Glomerular visceral epithelial cell (primary cell): ENCODE measurements around the gene HOXB5.

ENCODE experiments used
- DNase-seq: peaks from one replicate; pipeline ENCODE4 v3.0.0-alpha.2; 2016; ENCODE audit errors: extremely low spot score

HOXB5 gene

DNA sequence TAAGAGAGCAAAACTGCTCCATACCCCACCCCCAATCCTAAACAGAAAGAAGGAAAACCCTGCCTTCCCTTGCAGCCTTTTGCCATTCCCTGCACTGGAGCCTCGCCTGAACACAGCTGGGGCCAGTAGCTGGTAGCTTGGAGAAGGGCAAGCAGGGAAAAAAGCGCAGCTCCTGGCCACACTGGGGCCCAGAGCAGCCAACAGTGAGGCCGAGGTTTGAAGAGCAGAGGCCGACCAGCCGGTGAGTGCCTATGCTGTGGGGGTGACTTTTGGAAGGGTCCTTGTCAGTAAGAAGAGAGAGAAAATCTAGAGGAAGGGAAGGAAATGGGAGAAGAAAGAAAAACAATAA lies 35.8 kb upstream of the HOXB5 start:
- no peak for DNase-seq

DNA sequence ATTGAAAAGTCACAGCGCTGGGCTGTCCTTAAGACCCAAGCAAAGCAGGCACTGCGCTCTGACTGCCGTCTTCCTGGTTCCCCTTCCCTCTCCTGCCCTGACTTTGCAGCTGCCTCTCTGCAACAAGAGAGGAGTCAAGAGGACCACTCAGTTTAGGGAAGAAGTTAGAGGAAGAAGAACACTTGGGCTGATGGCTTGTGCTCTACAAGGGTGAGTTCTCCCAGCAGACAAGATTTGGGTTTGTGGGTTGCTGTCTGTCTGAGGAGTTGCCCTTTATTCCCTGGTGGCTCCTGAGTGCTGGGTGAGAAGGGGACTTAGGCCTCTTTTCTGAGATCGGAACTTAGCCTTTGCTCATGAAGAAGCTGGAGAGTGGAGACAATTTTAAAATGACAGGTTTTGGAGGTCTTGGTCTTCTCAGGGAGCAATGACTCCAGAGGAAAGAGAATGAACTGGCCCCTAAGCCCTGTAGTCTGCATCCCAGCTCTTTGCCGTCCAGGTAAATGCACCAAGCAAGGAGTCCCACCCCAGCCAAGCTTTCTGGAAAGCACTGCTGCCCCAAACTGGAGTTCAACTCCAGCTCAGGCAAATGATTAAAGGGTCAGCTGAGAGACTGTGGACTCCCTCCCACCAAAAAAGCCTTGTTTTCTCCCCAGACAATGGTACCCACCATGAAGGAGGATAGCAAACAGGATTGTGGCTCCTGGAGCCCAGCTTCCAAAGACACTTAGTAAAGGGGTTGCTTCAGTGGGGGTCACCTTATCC lies 35.3 kb upstream of the HOXB5 start:
- DNase-seq = no peak

DNA sequence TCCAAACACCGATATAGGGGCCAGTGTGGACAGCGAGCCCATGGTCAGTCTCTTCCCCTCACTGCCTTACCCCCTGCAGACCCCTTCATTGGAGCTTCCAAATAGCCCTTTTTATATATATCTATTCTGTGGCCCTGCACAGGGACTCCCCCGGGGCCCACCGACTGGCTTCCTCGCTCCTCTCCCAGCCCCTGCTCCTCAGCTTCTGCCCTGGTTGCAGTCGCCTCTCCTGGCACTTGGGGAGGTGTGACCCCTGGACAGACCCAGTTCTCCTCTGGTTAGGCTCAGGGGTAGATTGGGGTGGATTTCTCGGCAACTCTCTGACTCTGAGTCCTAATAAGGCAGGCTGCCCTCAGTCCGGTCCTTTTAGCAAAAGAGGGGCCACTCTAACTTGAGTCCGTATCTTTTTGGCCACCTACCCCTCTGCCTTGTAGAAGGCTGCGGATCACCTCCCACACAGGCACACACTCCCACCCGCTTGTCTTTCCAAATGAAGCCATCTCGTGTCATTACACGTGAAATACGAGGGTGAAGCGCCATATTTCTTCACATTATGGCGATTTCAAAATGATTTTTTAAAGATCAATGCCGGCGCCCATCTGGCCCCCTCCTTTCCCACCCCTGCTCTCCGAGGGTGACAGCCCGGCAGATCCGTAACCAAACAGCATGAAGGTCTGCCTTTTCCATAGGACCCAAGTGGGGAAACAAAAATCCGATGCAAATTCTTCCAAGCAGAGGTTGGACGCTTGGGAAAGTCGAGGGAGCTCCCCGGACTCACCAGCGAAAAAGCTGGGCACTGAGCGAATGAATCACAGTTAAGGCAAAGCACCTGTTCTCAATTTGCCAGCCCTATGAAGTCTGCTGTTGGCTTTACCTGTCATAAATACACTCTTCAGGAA lies 34.3 kb upstream of the HOXB5 start:
- DNase-seq = no peak

DNA sequence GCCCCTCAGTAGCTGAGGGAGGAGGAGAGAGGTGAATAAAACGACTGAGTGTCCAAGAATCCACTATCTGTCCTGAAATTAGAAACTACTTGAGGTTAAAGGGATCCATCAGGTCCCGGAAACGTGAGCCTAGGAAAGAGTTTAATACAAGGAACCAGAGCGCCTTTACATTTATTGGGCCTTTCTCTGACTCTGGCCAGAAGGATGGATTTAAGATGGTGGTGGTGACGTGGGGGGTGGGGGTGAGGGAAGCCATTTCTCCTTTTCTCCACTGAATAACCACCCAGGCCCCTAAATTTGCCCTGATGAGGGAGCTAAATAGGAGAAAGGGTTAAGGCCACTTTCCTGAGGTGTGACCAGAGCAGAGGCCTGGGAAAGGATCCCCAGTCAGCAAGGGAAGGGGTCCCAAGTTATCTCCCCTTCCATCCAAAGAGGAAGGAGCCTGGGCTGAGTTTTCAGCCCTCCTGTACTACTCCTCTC lies 33.6 kb upstream of the HOXB5 start:
- DNase-seq = no peak

DNA sequence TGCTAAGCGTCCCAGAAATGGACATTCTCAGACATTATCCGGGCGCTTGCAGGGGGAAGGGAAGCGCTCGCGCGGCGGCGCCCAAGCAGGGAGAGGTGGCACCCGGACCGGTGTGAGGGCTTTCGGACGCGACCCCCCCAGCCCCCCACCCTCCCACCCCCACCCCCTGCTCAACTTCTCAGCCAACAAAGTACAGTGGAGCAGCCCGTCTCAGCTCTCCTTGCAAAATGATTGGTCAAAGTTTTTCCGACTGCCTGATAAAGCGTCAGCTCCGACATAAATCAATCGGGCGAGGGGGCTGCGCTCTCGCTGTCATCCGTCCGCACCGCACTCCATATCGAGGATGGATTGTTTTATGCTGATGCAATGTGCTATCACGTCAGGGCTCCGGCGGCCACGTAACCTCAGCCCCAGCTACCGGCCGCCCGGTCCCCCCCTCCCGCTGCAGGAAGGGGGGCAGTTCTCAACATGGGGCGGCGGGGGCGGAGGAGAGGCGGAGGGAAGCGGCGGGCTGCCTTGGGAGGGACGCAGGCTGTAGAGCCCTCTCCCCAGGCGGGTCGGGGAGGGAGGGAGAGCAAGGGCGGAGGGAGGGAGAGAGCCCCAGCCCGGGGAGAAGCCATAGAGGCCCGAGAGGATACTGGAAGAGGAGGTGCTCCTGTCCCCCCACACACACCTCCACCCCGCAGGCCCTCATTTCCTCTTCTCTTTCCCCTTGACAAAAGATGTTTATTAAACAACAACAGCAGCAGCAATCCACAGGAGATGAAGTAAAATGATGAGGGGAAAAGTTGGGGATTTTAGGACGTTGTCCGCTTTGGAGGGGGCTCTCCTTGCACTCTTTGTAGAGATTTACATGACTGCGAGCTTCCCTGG lies 32.9 kb upstream of the HOXB5 start, which contains the start of gene HOXB9:
HOXB9 (minus strand) TSS at position 114 of the 873 bp plus-strand sequence; CDS start at position 25, 89 bp downstream.
- peak; percentile 96 for DNase-seq

DNA sequence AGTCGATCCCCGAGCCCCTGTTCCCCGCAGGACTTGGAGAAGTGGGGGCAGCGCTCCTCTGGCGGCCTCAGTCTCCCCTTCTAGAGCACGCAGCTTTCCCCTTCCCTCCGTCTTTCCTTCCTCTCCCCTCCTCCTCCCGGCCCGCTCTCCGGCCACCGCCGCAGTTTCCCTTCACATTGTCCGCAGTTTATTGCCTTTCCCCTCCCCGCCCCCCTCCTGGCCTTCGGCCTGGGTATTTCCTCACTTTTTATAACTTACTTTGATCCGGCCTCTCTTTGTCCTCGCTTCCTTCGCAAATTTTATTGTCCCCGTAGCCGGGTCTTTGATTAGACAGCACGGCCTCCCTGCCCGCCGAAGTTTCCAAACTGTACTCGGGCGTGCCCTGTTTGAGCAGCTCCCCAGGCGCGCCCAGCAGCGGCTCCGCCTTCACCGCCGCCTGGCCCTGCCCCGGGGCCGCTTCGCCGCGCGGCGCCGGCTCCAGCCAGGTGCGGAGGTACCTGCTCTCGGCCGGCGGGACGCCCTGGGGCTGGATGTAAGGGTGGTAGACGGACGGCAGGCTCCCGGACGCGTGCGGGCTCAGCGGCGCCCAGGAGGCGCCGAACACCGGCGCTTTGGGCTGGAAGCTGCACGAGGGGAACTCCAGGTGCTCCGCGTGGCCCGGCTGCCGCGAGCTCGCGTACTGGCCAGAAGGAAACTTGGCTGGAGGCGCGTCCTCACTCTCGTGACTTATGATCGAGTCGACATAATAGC lies 32.1 kb upstream of the HOXB5 start:
- DNase-seq = peak; percentile 74

DNA sequence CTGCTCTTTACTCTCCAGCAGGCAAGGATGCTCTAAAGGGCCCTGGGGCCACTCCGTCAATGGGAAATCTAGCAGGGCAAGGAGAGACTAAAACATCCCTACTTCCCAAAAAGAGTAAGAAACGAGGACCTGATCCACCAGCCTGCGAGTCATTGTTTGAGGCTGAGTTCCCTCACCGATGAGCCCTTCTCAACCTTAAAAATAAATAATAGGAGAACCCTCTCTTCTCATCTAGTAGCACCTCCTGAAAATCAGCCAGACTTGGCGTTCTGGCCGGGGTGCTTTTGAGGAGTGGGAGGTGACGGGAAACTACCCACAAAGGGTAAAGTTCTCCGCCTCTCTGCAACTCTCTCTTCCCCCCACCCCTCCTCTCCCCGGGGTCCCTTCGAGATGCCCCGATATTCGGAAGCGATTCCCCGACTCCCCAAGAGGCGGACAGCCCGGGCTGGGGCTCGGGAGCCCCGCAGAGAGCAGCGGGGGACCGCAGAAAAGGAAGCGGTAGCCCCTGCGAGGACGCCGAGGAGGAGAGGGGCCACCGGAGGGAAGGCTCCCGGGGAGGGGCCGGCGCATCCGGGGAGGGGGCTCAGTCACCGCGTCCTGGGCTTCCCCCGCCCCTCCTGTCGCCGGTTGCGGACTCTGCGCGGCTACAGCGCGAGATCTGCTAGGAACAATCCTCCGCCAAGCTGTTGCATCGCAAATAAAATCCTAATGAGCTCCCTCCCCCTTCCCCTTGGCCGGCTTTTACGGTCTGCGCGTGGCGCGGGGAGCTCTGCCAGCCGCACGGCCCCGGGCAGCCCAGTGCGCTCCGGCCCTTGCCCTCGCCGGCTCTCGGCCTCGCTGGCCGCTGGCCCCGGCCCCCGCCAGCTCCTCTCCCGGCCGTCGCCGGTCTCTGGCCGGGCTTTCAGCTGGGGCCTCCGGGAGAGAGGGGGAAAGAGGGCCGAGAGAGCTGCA lies 31.2 kb upstream of the HOXB5 start:
- DNase-seq = peak; percentile 56

DNA sequence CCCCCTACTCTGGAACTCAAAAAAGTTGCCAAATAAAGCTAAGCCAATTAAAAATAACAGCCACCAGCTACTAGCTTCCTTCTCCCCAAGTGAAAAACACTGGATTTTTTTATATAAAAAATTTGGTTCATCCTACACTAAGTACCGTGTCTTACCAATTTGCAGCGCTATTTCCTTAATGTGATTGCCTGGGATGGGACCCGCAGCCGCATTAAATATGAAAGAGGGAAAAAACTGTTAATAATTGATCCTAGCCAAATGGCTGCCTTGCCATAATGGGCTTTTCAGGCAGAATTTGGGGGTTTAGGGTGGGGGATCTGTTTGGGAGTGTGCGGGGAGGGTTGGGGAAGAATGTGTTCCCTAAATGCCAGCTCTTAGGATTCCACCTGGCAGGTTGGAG lies 30.5 kb upstream of the HOXB5 start:
- DNase-seq = no peak

DNA sequence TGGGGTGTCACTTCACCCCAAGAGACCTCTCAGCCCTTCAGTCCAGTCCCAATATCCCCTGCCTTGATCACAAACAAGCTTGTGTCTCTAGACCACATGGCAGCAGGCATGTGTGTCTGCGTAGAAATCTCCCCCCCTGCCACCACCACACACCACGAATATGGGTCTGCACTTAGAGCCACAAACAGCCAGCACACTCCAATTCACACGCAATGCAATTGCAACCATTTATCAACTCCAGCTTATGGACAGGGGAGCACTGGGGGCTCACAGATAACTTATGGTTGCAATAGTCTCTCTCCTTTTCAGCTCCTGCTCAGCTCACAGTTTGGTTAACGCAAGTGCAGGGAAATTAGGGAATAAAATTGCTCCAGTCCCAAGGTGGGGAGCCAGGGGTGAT lies 30.0 kb upstream of the HOXB5 start:
- no peak for DNase-seq

DNA sequence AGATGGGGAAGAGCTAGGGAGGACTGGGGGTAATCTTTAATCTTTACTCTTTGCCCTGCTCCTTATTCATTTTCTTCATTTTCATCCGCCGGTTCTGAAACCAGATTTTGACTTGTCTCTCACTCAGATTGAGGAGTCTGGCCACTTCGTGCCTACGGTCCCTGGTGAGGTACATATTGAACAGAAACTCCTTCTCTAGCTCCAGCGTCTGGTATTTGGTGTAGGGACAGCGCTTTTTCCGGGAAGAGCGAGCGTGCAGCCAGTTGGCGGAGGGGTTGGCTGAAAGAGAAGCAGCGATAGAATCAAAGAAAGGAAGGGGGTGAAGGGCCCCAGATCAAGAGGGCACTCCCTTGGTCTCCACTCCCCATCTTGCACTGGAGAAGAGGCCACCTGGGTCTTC lies 29.3 kb upstream of the HOXB5 start:
- no peak for DNase-seq

DNA sequence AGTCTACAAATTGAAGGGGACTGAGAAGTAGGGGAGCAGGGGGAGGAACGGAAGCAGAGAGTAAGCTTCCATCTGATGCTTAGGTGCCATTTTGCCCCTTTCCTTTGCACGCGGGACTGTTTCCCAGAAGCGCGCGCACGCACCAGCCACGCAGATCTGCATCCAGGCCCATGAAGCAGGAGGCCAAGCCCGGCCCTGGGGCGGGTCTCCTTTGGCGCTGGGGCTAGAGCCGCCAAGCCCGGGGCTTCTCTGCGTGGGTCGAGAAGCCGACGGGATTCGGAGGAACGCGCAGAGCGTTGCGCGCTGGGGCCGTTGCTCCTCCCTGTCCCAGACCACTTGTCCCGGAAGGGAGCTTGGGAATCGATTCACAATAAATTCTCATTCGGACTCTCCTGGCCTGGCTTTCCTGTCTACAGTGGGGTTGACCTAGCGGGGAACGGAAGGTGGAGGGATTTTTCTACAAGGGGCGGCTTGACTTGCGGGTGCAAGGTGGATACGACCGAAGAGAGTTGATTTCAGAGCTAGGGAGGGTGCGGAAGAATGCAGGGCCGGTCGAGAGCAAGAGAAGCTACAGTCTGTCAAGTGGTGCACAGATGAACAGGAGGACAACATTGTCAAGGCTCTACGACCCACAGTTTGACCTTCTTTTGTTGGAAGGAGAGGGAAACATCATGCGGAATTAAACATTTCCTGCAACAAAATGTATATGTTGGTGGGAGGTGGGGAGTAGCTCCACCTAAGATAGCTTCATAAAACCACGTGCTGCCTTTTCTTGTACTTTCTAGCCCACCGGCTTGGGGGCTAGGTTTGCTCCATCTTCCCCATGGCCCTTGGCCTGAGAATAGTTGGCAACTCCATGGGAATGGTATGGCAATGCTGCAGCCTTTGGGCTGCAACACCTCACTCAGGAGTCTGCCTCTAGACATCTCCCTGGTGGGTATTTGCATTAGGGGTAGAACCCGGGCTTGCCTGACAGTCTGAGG lies 28.1 kb upstream of the HOXB5 start:
- DNase-seq = no peak

DNA sequence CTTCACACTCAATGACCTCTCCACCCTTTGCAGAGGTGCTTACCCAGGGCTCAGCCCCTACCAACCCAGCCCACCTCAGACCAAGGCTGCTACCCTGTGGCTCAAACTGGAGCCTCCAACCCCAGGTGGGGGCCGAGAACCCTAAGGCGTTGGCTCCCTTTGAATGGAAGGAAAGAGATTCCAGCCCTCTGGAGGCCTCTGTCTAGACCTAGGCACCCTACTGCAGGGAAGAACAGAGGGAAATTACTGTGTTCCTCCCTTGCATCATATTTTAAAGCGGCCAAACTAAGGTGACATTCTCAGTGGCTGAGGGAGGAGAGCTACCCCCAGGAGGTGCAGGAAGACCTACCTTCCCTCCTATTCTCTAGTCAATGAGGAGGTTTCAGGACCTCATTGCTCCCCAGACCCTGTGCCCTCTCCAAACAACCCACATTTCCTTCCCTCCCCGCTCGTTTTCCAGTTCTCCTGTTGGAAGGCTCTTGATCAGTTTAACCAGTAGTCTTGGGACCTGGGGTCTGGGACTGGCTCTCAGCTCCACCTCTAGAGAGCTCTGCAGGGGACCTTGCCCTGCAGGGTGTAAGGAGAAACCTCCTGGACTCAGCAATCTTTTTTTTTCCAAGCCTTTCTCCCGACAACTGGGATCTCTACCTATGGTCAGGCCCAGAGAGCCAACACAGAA lies 27.0 kb upstream of the HOXB5 start:
- no peak for DNase-seq

DNA sequence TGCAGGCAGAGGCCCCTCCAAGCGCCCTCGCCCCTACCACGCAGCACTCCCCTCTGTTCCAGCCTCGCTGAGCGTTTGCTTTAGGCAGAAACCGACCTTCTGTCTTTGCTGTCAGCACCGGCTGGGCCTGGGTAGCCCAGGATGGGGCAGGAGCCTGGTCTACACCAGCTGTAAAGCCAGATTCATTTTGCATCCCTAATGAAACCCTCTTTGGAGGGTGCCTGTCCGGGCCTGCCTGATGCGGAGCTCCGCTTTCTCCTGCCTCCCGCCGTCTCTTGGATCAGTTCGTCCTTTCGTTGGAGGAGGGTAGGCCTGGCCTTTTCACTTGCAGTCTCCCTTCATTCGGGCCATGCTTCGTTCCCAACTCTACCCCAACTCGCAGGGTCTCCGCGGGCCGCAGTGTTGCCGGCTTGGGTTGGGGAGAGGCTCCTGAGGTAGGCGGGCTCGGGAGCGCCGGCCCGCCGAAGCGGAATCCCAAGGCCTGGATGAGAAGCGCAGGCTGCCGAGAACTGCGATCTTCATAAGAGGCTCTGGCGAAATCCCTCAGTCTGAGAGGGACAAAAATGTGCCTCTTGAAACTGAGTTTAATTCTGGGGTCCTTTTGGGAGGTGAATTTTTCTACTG lies 26.4 kb upstream of the HOXB5 start:
- no peak for DNase-seq

DNA sequence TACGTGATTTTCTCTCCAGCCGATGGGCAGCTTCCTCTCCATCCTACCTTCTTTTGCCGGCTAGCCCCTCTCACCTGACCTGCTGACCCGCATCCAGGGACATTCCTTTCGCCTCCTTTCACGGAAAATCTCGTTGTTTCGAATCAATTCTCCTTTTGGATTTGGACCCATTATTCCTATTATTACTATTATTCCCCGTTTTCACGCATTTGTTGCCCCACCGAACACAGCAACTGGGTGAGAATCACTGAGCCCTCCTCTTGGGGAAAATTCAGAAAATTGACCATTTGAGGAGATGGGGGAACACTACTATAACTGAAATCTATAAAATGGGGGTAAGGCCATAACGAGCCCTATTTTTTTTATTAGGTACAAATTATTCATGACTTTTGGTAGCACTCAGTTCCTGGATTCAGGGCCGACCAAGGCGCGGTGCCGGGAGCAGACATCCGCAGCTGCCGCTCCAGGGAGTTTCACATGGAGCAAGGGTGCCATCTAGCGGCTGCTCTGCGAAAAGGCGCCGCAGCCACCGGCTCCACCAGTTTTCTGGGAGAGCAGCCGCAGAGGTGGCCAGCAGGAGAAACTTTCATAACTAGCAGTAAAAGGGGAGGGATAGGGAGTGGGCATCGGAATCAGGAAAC lies 24.8 kb upstream of the HOXB5 start:
- peak; percentile 91 for DNase-seq

DNA sequence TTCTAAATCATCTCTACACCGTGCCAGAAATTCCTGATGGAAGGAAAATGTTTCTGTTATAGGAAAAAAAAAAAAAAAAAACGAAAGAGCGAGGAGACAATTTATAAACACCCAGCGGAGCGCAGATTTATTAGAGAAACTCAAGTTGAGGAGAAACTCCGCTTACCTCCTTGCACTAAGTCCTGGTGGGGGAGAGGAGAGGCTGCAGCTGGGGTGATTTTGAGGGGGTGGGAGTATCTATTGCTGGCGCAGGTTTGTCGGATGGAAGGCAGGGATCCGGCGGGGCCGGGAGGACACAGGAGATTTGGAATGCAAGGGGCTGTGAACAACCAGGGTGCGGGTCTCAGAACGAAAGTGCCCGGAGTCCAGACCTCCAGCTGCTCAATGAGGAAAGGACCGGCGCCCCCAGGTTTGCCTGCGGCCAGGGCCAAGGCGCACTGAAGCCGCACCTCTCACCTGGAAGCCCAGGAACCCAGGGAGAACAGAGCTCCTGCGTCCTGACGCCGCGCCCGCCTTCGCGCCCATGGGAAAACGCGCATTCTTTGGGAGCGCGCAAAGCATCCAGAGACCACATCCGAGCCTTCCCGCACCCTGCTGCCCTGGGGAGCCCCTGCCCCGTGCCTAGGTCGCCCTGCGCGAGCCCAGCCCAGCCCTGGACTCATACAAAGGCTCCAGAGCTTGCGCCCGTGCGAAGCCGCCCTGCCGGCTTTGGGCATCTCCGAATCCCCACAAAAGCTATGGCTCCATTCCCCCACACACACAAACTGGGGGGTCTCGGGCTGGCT lies 24.1 kb upstream of the HOXB5 start:
- DNase-seq = no peak

DNA sequence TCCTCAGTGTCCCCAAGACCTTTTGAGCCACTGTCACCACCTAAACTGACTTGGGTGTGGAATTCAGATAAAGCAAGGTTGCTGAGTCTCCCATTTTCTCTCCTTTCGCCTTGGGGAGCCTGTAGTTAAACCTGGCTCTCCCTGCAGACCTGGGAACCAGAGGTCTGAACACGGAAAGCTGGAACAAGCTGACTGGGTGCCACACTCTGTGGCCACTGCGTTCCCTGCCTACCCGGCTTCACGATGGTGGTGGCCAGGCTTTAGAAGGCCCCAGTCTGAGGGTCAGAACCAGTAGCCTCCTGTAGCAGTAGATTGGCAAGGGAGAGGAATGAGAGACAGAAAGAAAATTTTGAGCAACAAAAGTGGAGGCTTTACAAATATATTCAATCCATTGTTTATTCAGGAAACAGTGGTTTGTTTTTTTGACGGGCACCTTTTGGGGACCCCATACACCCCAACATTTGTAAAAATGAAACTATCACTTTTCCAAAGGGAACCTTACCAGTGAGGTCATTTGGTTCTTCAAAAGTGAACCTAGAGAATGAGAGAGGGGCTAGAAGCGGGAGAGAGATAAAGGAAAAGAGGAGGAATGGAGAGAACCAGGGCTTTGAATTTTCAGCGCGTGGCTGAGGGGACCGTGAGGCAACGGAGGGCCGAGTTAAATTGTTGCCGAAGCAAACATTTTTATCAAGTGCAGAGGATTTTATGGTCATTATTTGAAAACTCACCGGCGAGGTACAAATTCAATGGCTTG lies 23.3 kb upstream of the HOXB5 start:
- DNase-seq = no peak
